Neural progenitor cell (in vitro differentiated cells): ENCODE data around the gene KCNQ1.

ENCODE experiments used
- CTCF ChIP-seq: fragments of 200-600 bp; sonication (generic); IDR thresholded peaks from 2 replicates; pipeline ENCODE4 v1.5.1; 2017; ENCODE audit warnings: antibody characterized with exemption, mild to moderate bottlenecking
- EZH2 ChIP-seq: fragments of 200-600 bp; sonication (generic); IDR thresholded peaks from 2 replicates; pipeline ENCODE4 v1.6.1; 2017; ENCODE audit warnings: antibody characterized with exemption, mild to moderate bottlenecking, moderate library complexity

GRCh38 chr11:2809854-2810253, 365.0 kb downstream of the KCNQ1 start:
- TF ChIP-seq CTCF, result no peak
- no peak for TF ChIP-seq EZH2
